ENCODE measurements around the gene CTSE. TPM values are rescaled to one million over a fixed set of nuclear protein-coding genes. Genes with fewer than 3 reads are reported as not detected.

The CTSE gene
- total RNA-seq, 1 experiment from 2014 or later = 0.39 TPM

- no TSS peak for BruUV-seq (replicated peaks)
- intact Hi-C loops (cut with micrococcal nuclease; ENCODE audit: unreplicated experiment) = no loop called here
Observed at GRCh38 chr1:206049293-206049692, 25.6 kb upstream of the CTSE start.

GRCh38 chr1:206048582-206048981, 24.9 kb upstream of the CTSE start:
- ChIA-PET POLR2A (ENCODE audit: low non-redundant PET) (no interaction called here), CTCF (no interaction called here)
- Histone ChIP-seq H3K27me3 (replicated peaks; ENCODE audit: insufficient read depth, low read depth, low read length, poor library complexity) (no peaks in the 10 kb centered on the region), H3K27ac (ENCODE audit: low read depth, low read length, poor library complexity, severe bottlenecking) (no peak overlapping the region), H3K9me3 (ENCODE audit: low read depth, low read length, poor library complexity, severe bottlenecking) (no peaks in the 10 kb centered on the region), H3K4me1 (ENCODE audit: insufficient read depth, low read length, poor library complexity, severe bottlenecking) (no peaks in the 10 kb centered on the region), H3K4me3 (ENCODE audit: low read depth, low read length, poor library complexity, severe bottlenecking) (no peak overlapping the region), H3K36me3 (ENCODE audit: insufficient read depth, low read length, poor library complexity, severe bottlenecking) (no peaks in the 10 kb centered on the region)
- no TSS peak for BruUV-seq (replicated peaks)
- TF ChIP-seq CTCF (conservative IDR thresholded peaks at IDR 0.05; ENCODE audit: low read depth, low read length) (no peak), EZH2 (IDR thresholded peaks at IDR 0.05; ENCODE audit: borderline replicate concordance, low read depth, low read length, poor library complexity, severe bottlenecking) (no peak)
- no peak for DNase-seq (ENCODE audit: low spot score)
- intact Hi-C loops (cut with micrococcal nuclease; ENCODE audit: unreplicated experiment) = no loop called here

More at GRCh38 chr1:206049293-206049692, 25.6 kb upstream of the CTSE start:
- TF ChIP-seq CTCF (conservative IDR thresholded peaks at IDR 0.05; ENCODE audit: low read depth, low read length) (no peak), EZH2 (IDR thresholded peaks at IDR 0.05; ENCODE audit: borderline replicate concordance, low read depth, low read length, poor library complexity, severe bottlenecking) (no peak)
- H3K4me1 ChIP-seq (ENCODE audit: insufficient read depth, low read length, poor library complexity, severe bottlenecking) = no peaks in the 10 kb centered on the region
- no peak for DNase-seq (ENCODE audit: low spot score)
- POLR2A ChIA-PET (ENCODE audit: low non-redundant PET) = no interaction called here
- H3K36me3 ChIP-seq (ENCODE audit: insufficient read depth, low read length, poor library complexity, severe bottlenecking) = no peaks in the 10 kb centered on the region
- no peaks in the 10 kb centered on the region for H3K27me3 ChIP-seq (replicated peaks; ENCODE audit: insufficient read depth, low read depth, low read length, poor library complexity)
- no peaks in the 10 kb centered on the region for H3K9me3 ChIP-seq (ENCODE audit: low read depth, low read length, poor library complexity, severe bottlenecking)
- CTCF ChIA-PET = no interaction called here
- no peak overlapping the region for H3K27ac ChIP-seq (ENCODE audit: low read depth, low read length, poor library complexity, severe bottlenecking)
- H3K4me3 ChIP-seq (ENCODE audit: low read depth, low read length, poor library complexity, severe bottlenecking) = no peak overlapping the region

- ChIA-PET POLR2A (ENCODE audit: low non-redundant PET) (no interaction called here), CTCF (no interaction called here)
- TF ChIP-seq EZH2 (IDR thresholded peaks at IDR 0.05; ENCODE audit: borderline replicate concordance, low read depth, low read length, poor library complexity, severe bottlenecking) (no peak), CTCF (conservative IDR thresholded peaks at IDR 0.05; ENCODE audit: low read depth, low read length) (no peak)
- Histone ChIP-seq H3K27ac (ENCODE audit: low read depth, low read length, poor library complexity, severe bottlenecking) (no peak overlapping the region), H3K4me1 (ENCODE audit: insufficient read depth, low read length, poor library complexity, severe bottlenecking) (no peaks in the 10 kb centered on the region), H3K9me3 (ENCODE audit: low read depth, low read length, poor library complexity, severe bottlenecking) (no peaks in the 10 kb centered on the region), H3K36me3 (ENCODE audit: insufficient read depth, low read length, poor library complexity, severe bottlenecking) (no peaks in the 10 kb centered on the region), H3K27me3 (replicated peaks; ENCODE audit: insufficient read depth, low read depth, low read length, poor library complexity) (no peaks in the 10 kb centered on the region), H3K4me3 (ENCODE audit: low read depth, low read length, poor library complexity, severe bottlenecking) (no peak overlapping the region)
- BruUV-seq (replicated peaks) = no TSS peak
- DNase-seq (ENCODE audit: low spot score) = no peak
- intact Hi-C loops (cut with micrococcal nuclease; ENCODE audit: unreplicated experiment) = no loop called here
Observed at GRCh38 chr1:206047271-206047670, 23.6 kb upstream of the CTSE start.

Measured in A673 (cell line).